Peyer's patch (tissue), 4 donors: ENCODE measurements around the gene EMILIN2.

Source experiments
- CTCF ChIP-seq, 6 experiments: fragments of 450-650 bp in 4 of 6; fragments of 200-600 bp in 2 of 6; sonication (generic) in 1 of 6; IDR thresholded peaks; one replicate each; pipeline ENCODE4 v1.5.1; 2017 to 2019; ENCODE audit warnings: antibody characterized with exemption in 6 of 6, mild to moderate bottlenecking in 3 of 6, moderate library complexity in 1 of 6
- POLR2A ChIP-seq, 2 donors: fragments of 450-650 bp; IDR thresholded peaks; one replicate each; pipeline ENCODE4 v1.5.1; 2017; ENCODE audit warnings: antibody characterized with exemption in 2 of 2, mild to moderate bottlenecking in 2 of 2, moderate library complexity in 2 of 2

GRCh38 chr18:2911533-2911932, 64.7 kb downstream of the EMILIN2 start:
- TF ChIP-seq POLR2A (IDR thresholded peaks at IDR 0.05) (no peak), CTCF (IDR thresholded peaks at IDR 0.05) (no peak)
